ENCODE measurements around the gene FASN.

DNA sequence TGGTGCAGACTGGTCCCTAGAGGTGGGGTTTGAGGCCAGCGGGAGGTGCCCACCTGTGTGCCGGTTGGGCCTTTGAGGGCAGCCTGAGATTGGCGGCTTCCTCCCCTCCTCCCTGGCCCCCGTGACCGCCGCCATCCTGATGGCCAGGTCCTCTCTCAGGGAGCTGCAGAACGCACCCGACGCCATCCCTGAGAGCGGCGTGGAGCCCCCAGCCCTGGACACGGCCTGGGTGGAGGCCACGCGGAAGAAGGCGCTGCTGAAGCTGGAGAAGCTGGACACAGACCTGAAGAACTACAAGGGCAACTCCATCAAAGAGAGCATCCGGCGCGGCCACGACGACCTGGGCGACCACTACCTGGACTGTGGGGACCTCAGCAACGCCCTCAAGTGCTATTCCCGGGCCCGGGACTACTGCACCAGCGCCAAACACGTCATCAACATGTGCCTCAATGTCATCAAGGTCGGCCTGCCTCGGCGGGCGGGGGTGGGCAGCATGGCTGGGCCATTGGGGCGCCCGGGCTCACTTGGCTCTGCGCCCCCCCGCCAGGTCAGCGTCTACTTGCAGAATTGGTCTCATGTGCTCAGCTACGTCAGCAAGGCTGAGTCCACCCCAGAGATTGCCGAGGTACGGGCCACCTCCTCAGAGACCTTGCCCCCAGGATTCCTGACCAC is 43.5 kb downstream of the FASN start:
- TF ChIP-seq, protein P1, sequence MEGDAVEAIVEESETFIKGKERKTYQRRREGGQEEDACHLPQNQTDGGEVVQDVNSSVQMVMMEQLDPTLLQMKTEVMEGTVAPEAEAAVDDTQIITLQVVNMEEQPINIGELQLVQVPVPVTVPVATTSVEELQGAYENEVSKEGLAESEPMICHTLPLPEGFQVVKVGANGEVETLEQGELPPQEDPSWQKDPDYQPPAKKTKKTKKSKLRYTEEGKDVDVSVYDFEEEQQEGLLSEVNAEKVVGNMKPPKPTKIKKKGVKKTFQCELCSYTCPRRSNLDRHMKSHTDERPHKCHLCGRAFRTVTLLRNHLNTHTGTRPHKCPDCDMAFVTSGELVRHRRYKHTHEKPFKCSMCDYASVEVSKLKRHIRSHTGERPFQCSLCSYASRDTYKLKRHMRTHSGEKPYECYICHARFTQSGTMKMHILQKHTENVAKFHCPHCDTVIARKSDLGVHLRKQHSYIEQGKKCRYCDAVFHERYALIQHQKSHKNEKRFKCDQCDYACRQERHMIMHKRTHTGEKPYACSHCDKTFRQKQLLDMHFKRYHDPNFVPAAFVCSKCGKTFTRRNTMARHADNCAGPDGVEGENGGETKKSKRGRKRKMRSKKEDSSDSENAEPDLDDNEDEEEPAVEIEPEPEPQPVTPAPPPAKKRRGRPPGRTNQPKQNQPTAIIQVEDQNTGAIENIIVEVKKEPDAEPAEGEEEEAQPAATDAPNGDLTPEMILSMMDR (IDR thresholded peaks at IDR 0.05), result no peak
- no peak for TF ChIP-seq EZH2 (IDR thresholded peaks at IDR 0.05; ENCODE audit: borderline replicate concordance, insufficient read depth, low read depth, low read length, poor library complexity, severe bottlenecking)

Data from B cell (primary cell).